Gastroesophageal sphincter (tissue), 4 donors: Measurements from ENCODE around the gene RABGEF1. TPM values are rescaled to one million over a fixed set of nuclear protein-coding genes. Genes with fewer than 3 reads are reported as not detected.

ENCODE experiments used
- ATAC-seq: fragments of 150-250 bp; one replicate; pipeline ENCODE4 v1.9.1; 2016; ENCODE audit warnings: mild to moderate bottlenecking, moderate library complexity
- H3K27ac ChIP-seq, 4 donors: fragments of 200-600 bp; sonication (generic) in 3 of 4; 1 replicate in 3 of 4; 2 replicates in 1 of 4; pipeline ENCODE4 v1.5.1; 2016 to 2019
- H3K27me3 ChIP-seq: fragments of 200-600 bp; sonication (generic); one replicate; pipeline ENCODE4 v1.5.1; 2019
- H3K36me3 ChIP-seq, 2 donors: fragments of 200-600 bp; sonication (generic); one replicate each; pipeline ENCODE4 v1.5.1; 2019; ENCODE audit warnings: control low read depth in 1 of 2
- H3K4me1 ChIP-seq, 3 donors: fragments of 200-600 bp; sonication (generic); 1 replicate in 2 of 3; 2 replicates in 1 of 3; pipeline ENCODE4 v1.5.1; 2016 to 2019; ENCODE audit warnings: control low read depth in 2 of 3
- H3K4me3 ChIP-seq, 2 donors: fragments of 200-600 bp; sonication (generic); one replicate each; pipeline ENCODE4 v1.5.1; 2019; ENCODE audit warnings: mild to moderate bottlenecking in 1 of 2, moderate library complexity in 1 of 2
- H3K9me3 ChIP-seq, 3 donors: fragments of 200-600 bp; sonication (generic); one replicate each; pipeline ENCODE4 v1.5.1; 2017 to 2019; ENCODE audit warnings: control low read depth in 2 of 3
- EP300 ChIP-seq: sonication (generic); formaldehyde crosslinking; IDR thresholded peaks from one replicate; pipeline ENCODE4 v1.6.1; 2017; ENCODE audit warnings: antibody characterized with exemption, mild to moderate bottlenecking
- POLR2A ChIP-seq, 2 donors: fragments of 450-650 bp; IDR thresholded peaks; one replicate each; pipeline ENCODE4 v1.6.1; 2017; ENCODE audit warnings: antibody characterized with exemption in 2 of 2, mild to moderate bottlenecking in 2 of 2, moderate library complexity in 1 of 2
- POLR2AphosphoS5 ChIP-seq: sonication (generic); formaldehyde crosslinking; IDR thresholded peaks from one replicate; pipeline ENCODE4 v1.6.1; 2017; ENCODE audit warnings: antibody characterized with exemption
- WGBS, 2 donors: methylation state at CpG; one replicate each; pipeline ENCODE4 v1.1.5; 2018; ENCODE audit warnings: low coverage in 1 of 2; 5-methylcytosine and 5-hydroxymethylcytosine counted together
- total RNA-seq, 4 donors: library from RNA; depleted of rRNA; stranded (reverse); fragments of >200 nt; gene quantifications; one replicate each; pipeline ENCODE4 v1.1.0, GENCODE V29; 2016
- TF ChIP-seq, protein P1 (sequence below), 4 experiments: fragments of 200-600 bp in 2 of 4; fragments of 450-650 bp in 2 of 4; sonication (generic) in 1 of 4; IDR thresholded peaks; one replicate each; pipeline ENCODE4 v1.5.1; 2017 to 2019; ENCODE audit warnings: antibody characterized with exemption in 4 of 4, mild to moderate bottlenecking in 2 of 4, moderate library complexity in 2 of 4

The RABGEF1 gene
- total RNA-seq, 4 donors from 2014 or later: 37.8 to 59.9 (median 39.8) TPM

- H3K27me3 ChIP-seq: no peaks in the 10 kb centered on the region
- no peak for ATAC-seq
- no peaks in the 10 kb centered on the region for H3K4me1 ChIP-seq
- H3K27ac ChIP-seq: no peak overlapping the region
- H3K4me3 ChIP-seq: no peak overlapping the region
- WGBS, 2 donors: 79 to 90% methylated on average over 5 to 6 of the region's 6 CpGs
- H3K36me3 ChIP-seq: peaks cover 0 to 93% of the 10 kb centered on the region in 2 donors
- no peaks in the 10 kb centered on the region for H3K9me3 ChIP-seq
- no peak for TF ChIP-seq POLR2AphosphoS5
- TF ChIP-seq, protein P1, sequence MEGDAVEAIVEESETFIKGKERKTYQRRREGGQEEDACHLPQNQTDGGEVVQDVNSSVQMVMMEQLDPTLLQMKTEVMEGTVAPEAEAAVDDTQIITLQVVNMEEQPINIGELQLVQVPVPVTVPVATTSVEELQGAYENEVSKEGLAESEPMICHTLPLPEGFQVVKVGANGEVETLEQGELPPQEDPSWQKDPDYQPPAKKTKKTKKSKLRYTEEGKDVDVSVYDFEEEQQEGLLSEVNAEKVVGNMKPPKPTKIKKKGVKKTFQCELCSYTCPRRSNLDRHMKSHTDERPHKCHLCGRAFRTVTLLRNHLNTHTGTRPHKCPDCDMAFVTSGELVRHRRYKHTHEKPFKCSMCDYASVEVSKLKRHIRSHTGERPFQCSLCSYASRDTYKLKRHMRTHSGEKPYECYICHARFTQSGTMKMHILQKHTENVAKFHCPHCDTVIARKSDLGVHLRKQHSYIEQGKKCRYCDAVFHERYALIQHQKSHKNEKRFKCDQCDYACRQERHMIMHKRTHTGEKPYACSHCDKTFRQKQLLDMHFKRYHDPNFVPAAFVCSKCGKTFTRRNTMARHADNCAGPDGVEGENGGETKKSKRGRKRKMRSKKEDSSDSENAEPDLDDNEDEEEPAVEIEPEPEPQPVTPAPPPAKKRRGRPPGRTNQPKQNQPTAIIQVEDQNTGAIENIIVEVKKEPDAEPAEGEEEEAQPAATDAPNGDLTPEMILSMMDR (IDR thresholded peaks at IDR 0.05): no peak
These were observed 49.7 kb downstream of the RABGEF1 start for GRCh38 chr7:66790196-66790595.

DNA sequence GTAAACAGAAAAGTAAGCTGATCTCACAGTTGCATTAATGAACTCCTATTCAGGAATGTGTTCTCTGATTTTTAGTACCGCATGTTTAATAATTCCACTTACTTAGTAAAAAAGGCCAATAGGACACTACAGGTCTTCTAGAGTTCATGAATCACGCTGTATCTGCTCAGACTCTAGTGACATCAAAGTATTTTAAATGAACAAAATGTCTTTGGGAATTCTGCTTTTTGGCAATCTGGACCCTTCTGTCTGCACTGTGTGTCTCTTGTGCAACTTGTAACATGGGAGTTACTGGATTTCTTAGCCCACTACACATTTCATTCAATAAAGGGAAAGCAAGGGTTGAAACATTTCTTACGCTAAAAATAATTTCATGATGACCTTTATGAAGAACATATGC lies 50.2 kb downstream of the RABGEF1 start:
- WGBS, 2 donors: 91 to 94% methylated on average over 3 of the region's 3 CpGs
- no peaks in the 10 kb centered on the region for H3K27me3 ChIP-seq
- TF ChIP-seq, protein P1 (IDR thresholded peaks at IDR 0.05): no peak
- TF ChIP-seq POLR2A (IDR thresholded peaks at IDR 0.05): no peak
- no peak for TF ChIP-seq POLR2AphosphoS5
- TF ChIP-seq EP300: no peak
- H3K36me3 ChIP-seq: peaks cover 0 to 93% of the 10 kb centered on the region in 2 donors
- no peak overlapping the region for H3K4me3 ChIP-seq
- H3K27ac ChIP-seq: no peak overlapping the region
- H3K4me1 ChIP-seq: no peaks in the 10 kb centered on the region
- H3K9me3 ChIP-seq: no peaks in the 10 kb centered on the region
- no peak for ATAC-seq

DNA sequence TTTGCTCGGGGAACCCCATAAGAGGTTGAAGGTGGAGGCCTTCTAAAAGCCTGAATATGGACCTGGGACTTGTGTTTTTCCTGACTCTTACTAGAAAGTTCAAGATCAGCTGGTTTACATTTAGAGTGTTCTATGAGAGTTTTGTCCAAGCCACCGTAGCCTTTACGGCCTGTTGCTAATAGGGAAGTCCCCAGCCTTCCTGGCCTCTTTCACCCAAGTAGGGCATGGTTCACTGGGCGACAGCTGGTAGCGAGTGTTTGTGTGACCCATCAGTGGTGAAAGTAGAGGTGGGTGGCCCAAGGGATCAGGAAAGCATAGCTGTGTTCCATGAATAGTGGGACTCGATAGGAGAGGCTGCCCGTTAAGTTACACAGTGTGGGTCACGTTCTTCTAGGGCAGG lies 60.1 kb downstream of the RABGEF1 start:
- WGBS, 2 donors: 86 to 88% methylated on average over 5 to 6 of the region's 8 CpGs
- Histone ChIP-seq H3K27ac (no peak overlapping the region), H3K4me1 (no peaks in the 10 kb centered on the region), H3K4me3 (no peak overlapping the region), H3K9me3 (no peaks in the 10 kb centered on the region), H3K36me3 (peaks cover 0 to 98% of the 10 kb centered on the region in 2 donors), H3K27me3 (no peaks in the 10 kb centered on the region)
- ATAC-seq: no peak
- TF ChIP-seq, protein P1 (IDR thresholded peaks at IDR 0.05): no peak
- TF ChIP-seq POLR2AphosphoS5 (no peak), POLR2A (IDR thresholded peaks at IDR 0.05) (no peak), EP300 (no peak)

DNA sequence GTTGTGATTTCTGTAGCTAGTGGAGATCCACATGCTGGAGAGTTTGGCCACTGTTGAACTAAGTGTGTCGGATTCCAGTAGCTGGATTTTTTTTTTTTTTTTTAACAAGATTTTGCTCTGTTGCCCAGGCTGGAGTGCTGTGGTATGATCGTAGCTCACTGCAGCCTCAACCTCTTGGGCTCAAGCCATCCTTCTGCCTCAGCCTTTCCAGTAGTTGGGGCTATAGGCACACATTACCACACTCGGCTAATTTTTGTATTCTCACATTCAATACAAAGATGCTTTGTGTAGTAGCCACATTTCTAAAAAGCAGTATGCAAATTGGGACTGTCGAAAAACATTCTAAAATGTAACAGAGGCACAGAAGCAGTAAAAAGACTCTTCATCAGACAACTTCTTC lies 63.5 kb downstream of the RABGEF1 start:
- Histone ChIP-seq H3K36me3 (peaks cover 4 to 98% of the 10 kb centered on the region in 2 donors), H3K27me3 (no peaks in the 10 kb centered on the region), H3K27ac (peak overlapping the region in 1 of 4 donors; percentile 43), H3K4me1 (no peaks in the 10 kb centered on the region), H3K9me3 (no peaks in the 10 kb centered on the region), H3K4me3 (no peak overlapping the region)
- TF ChIP-seq EP300: no peak
- TF ChIP-seq POLR2AphosphoS5: no peak
- TF ChIP-seq, protein P1 (IDR thresholded peaks at IDR 0.05): peak in 1 of 4 experiments; percentile 20
- 47 to 56% methylated on average over 2 to 4 of the region's 4 CpGs for WGBS, 2 donors
- ATAC-seq: peak; percentile 43

DNA sequence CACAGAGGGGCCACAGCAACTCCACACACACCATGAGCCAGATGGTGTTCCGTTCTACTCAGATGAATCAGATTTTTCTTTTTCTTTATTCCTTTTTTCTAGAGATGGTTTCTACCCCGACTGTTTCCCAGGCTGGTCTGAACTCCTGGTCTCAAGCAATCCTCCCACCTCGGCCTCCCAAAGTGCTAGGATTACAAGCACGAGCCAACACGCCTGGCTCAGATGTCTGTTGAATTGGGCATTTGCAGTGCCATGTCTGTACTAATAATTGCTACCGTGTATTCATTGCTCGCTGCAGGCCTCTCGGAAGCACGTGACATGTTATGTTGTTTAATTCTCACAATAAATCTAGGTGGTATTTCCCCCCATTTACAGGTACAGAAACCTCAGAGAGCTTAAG lies 67.2 kb downstream of the RABGEF1 start:
- no peak overlapping the region for H3K4me3 ChIP-seq
- no peaks in the 10 kb centered on the region for H3K27me3 ChIP-seq
- H3K36me3 ChIP-seq: peaks cover 4 to 98% of the 10 kb centered on the region in 2 donors
- TF ChIP-seq, protein P1 (IDR thresholded peaks at IDR 0.05): no peak
- no peak for TF ChIP-seq EP300
- TF ChIP-seq POLR2A (IDR thresholded peaks at IDR 0.05): no peak
- TF ChIP-seq POLR2AphosphoS5: no peak
- no peaks in the 10 kb centered on the region for H3K9me3 ChIP-seq
- no peak for ATAC-seq
- no peaks in the 10 kb centered on the region for H3K4me1 ChIP-seq
- H3K27ac ChIP-seq: no peak overlapping the region
- WGBS, 2 donors: 89 to 94% methylated on average over 8 to 9 of the region's 9 CpGs
